ENCODE measurements around the gene RPS6KC1.
A peak's percentile ranks its signal among the peaks of the same experiment; 100 is the strongest.

The RPS6KC1 gene

GRCh38 chr1:213221209-213221608 lies 170.2 kb downstream of the RPS6KC1 start:
- no peak for TF ChIP-seq TEAD4 (IDR thresholded peaks at IDR 0.05)
- no peak for TF ChIP-seq FOXM1 (IDR thresholded peaks at IDR 0.05; ENCODE audit: borderline replicate concordance, low read depth)
- TF ChIP-seq MAX (IDR thresholded peaks at IDR 0.05): no peak
- no peak for TF ChIP-seq EP300 (IDR thresholded peaks at IDR 0.05; ENCODE audit: borderline replicate concordance)
- TF ChIP-seq CEBPB (IDR thresholded peaks at IDR 0.05): no peak
- no peak for TF ChIP-seq YY1 (IDR thresholded peaks at IDR 0.05; ENCODE audit: low read depth)

DNA sequence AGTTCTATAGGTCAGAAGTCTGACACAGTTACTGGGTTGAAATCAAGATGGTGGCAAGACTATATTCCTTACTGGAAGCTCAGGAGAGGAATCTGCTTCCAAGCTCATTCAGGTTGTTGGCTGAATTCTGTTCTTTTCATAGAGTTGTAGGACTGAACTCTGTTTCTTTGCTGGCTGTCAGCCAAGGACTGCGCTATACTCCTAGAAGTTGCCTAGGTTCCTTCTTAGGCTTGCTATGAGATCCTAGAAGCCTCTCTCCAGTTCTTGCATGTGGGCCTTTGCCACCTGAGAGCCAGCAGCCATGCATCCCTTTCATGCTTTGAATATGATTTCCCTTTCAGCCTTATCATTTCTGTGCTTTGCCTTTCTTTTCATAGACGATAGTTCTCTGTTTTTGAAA lies 176.4 kb downstream of the RPS6KC1 start:
- no peak for TF ChIP-seq YY1 (IDR thresholded peaks at IDR 0.05; ENCODE audit: low read depth)
- no peak for TF ChIP-seq MAX (IDR thresholded peaks at IDR 0.05)

DNA sequence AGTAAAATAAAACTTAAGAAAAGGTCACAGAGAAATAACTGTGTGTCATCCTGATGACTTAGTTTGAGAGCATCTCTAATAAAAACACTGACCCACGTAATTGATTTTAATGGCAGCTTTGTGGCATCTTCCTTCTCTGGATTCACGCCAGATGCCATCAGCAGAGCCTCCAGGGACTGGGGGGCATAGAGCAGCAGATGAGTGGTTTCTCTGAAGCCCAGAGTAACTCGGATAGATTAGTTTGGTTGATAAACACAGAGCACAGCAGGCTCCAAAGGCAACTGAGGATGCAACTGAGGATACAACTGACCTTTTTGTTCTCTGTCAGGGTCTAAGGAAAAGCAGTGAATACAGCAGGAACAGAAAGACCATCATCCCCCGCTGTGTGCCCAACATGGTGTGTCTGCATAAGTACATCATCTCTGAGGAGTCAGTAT lies 180.8 kb downstream of the RPS6KC1 start:
- TF ChIP-seq NFIC (IDR thresholded peaks at IDR 0.05) (no peak), CEBPB (IDR thresholded peaks at IDR 0.05) (no peak), ZBTB7A (IDR thresholded peaks at IDR 0.05; ENCODE audit: low read depth) (no peak), USF1 (IDR thresholded peaks at IDR 0.05) (no peak), CREB1 (IDR thresholded peaks at IDR 0.05; ENCODE audit: low read depth) (no peak), RAD21 (IDR thresholded peaks at IDR 0.05; ENCODE audit: low read depth) (no peak), FOXM1 (IDR thresholded peaks at IDR 0.05; ENCODE audit: borderline replicate concordance, low read depth) (no peak), MAX (IDR thresholded peaks at IDR 0.05) (no peak), EGR1 (IDR thresholded peaks at IDR 0.05) (no peak), TEAD4 (IDR thresholded peaks at IDR 0.05) (no peak), YY1 (IDR thresholded peaks at IDR 0.05; ENCODE audit: low read depth) (no peak), EP300 (IDR thresholded peaks at IDR 0.05; ENCODE audit: borderline replicate concordance) (no peak), TAF1 (IDR thresholded peaks at IDR 0.05; ENCODE audit: low read depth) (no peak), TCF12 (IDR thresholded peaks at IDR 0.05; ENCODE audit: low read depth) (no peak)
- TF ChIP-seq, protein P1, sequence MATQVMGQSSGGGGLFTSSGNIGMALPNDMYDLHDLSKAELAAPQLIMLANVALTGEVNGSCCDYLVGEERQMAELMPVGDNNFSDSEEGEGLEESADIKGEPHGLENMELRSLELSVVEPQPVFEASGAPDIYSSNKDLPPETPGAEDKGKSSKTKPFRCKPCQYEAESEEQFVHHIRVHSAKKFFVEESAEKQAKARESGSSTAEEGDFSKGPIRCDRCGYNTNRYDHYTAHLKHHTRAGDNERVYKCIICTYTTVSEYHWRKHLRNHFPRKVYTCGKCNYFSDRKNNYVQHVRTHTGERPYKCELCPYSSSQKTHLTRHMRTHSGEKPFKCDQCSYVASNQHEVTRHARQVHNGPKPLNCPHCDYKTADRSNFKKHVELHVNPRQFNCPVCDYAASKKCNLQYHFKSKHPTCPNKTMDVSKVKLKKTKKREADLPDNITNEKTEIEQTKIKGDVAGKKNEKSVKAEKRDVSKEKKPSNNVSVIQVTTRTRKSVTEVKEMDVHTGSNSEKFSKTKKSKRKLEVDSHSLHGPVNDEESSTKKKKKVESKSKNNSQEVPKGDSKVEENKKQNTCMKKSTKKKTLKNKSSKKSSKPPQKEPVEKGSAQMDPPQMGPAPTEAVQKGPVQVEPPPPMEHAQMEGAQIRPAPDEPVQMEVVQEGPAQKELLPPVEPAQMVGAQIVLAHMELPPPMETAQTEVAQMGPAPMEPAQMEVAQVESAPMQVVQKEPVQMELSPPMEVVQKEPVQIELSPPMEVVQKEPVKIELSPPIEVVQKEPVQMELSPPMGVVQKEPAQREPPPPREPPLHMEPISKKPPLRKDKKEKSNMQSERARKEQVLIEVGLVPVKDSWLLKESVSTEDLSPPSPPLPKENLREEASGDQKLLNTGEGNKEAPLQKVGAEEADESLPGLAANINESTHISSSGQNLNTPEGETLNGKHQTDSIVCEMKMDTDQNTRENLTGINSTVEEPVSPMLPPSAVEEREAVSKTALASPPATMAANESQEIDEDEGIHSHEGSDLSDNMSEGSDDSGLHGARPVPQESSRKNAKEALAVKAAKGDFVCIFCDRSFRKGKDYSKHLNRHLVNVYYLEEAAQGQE (IDR thresholded peaks at IDR 0.05; ENCODE audit: low read depth): no peak

DNA sequence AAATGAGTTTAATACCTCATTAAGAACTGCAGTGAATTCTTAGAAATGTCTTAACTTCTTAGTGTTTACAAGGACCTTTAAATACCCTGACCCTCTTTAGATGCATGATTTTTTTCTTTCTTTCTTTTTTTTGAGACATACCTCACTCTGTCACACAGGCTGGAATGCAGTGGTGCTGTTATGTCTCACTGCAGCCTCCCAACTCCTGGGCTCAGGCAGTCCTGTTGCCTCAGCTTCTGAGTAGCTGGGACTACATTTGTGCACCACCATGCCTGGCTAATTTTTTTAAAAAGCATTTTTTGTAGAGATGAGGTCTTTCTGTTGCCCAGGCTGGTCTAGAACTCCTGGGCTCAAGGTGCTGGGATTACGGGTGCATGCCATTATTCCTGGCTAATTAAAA lies 191.8 kb downstream of the RPS6KC1 start:
- no peak for TF ChIP-seq TEAD4 (IDR thresholded peaks at IDR 0.05)
- TF ChIP-seq CEBPB (IDR thresholded peaks at IDR 0.05): no peak
- TF ChIP-seq MAX (IDR thresholded peaks at IDR 0.05): no peak
- no peak for TF ChIP-seq RAD21 (IDR thresholded peaks at IDR 0.05; ENCODE audit: low read depth)

DNA sequence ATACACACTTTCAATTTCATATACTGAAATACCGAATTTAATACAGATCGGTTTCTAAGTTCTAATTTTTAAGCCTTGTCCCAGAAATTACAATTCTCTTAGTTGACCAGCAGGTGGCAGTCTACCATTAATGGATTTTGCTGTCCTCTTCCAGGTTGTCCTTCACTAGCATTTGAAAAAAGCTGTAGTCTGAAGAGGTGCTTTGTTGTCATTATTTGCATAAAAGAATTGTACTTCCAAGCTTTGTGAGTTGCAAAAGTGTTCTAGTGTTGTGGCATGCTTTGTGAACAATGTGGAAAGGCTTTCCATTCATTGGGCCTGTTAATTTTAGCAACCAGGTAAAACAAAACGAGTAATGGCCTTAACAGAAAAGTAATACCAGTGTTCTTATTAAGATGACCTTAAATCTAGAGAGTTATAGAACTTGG lies 193.6 kb downstream of the RPS6KC1 start:
- TF ChIP-seq RAD21 (IDR thresholded peaks at IDR 0.05; ENCODE audit: low read depth): peak; percentile 63
- no peak for TF ChIP-seq CEBPB (IDR thresholded peaks at IDR 0.05)

- no peak for TF ChIP-seq NFIC (IDR thresholded peaks at IDR 0.05)
- no peak for TF ChIP-seq TAF1 (IDR thresholded peaks at IDR 0.05; ENCODE audit: low read depth)
- no peak for TF ChIP-seq CEBPB (IDR thresholded peaks at IDR 0.05)
- no peak for TF ChIP-seq MAX (IDR thresholded peaks at IDR 0.05)
- TF ChIP-seq RAD21 (IDR thresholded peaks at IDR 0.05; ENCODE audit: low read depth): no peak
- TF ChIP-seq USF1 (IDR thresholded peaks at IDR 0.05): no peak
- no peak for TF ChIP-seq TCF12 (IDR thresholded peaks at IDR 0.05; ENCODE audit: low read depth)
- TF ChIP-seq, protein P1 (IDR thresholded peaks at IDR 0.05; ENCODE audit: low read depth): no peak
- no peak for TF ChIP-seq ZBTB7A (IDR thresholded peaks at IDR 0.05; ENCODE audit: low read depth)
- TF ChIP-seq FOXM1 (IDR thresholded peaks at IDR 0.05; ENCODE audit: borderline replicate concordance, low read depth): no peak
Observed at GRCh38 chr1:213245260-213245910, 194.3 kb downstream of the RPS6KC1 start.

Measured in Ishikawa (cell line).